ENCODE results near the gene ZFP91. TPM values are rescaled to one million over a fixed set of nuclear protein-coding genes. Genes with fewer than 3 reads are reported as not detected.

ZFP91 gene
- total RNA-seq, 3 donors from 2014 or later = 45.6 to 64.2 (median 54.9) TPM

- no peak for DNase-seq (ENCODE audit: low spot score in 2 of 2)
- no peak overlapping the region for H3K27ac ChIP-seq
- H3K4me3 ChIP-seq = no peak overlapping the region
- H3K27me3 ChIP-seq = no peaks in the 10 kb centered on the region
- TF ChIP-seq POLR2A (IDR thresholded peaks at IDR 0.05) (no peak), CTCF (IDR thresholded peaks at IDR 0.05) (no peak), POLR2AphosphoS5 (IDR thresholded peaks at IDR 0.05) (no peak)
- intact Hi-C loops (cut with DNase I; ENCODE audit: low total_unique reads) = no loop called here
- no peaks in the 10 kb centered on the region for H3K36me3 ChIP-seq
- H3K4me1 ChIP-seq = no peaks in the 10 kb centered on the region
- peaks cover 8 to 10% of the 10 kb centered on the region in 2 donors for H3K9me3 ChIP-seq
These were observed 63.1 kb downstream of the ZFP91 start for GRCh38 chr11:58641803-58642581.

DNA sequence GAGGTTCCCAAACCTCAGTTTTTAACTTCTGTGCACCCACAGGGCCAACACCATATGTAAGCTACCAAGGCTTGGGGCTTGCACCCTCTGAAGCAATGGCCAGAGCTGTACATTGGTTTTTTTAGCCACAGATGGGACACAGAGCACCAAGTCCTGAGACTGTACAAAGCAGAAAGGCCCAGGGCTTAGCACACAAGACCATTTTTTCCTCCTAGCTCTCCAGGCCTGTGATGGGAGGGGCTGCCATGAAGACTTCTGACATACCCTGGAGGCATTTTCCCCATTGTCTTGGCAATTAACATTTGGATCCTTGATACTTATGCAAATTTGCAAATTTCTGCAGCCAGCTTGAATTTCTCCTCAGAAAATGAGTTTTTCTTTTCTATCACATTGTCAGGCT is 67.0 kb downstream of the ZFP91 start:
- intact Hi-C loops (cut with DNase I; ENCODE audit: low total_unique reads) = no loop called here

GRCh38 chr11:58647141-58647699 is 68.4 kb downstream of the ZFP91 start:
- no peaks in the 10 kb centered on the region for H3K4me1 ChIP-seq
- H3K27me3 ChIP-seq = no peaks in the 10 kb centered on the region
- no peak overlapping the region for H3K27ac ChIP-seq
- intact Hi-C loops (cut with DNase I; ENCODE audit: low total_unique reads) = no loop called here
- TF ChIP-seq POLR2A (IDR thresholded peaks at IDR 0.05) (no peak), POLR2AphosphoS5 (IDR thresholded peaks at IDR 0.05) (no peak), CTCF (IDR thresholded peaks at IDR 0.05) (no peak)
- H3K9me3 ChIP-seq = peaks cover 8 to 19% of the 10 kb centered on the region in 2 donors
- no peak overlapping the region for H3K4me3 ChIP-seq
- no peaks in the 10 kb centered on the region for H3K36me3 ChIP-seq
- DNase-seq (ENCODE audit: low spot score in 2 of 2) = no peak

More for the DNA sequence above, 67.0 kb downstream of the ZFP91 start:
- Histone ChIP-seq H3K4me1 (no peaks in the 10 kb centered on the region), H3K36me3 (no peaks in the 10 kb centered on the region), H3K9me3 (peaks cover 8 to 19% of the 10 kb centered on the region in 2 donors), H3K27ac (no peak overlapping the region), H3K27me3 (no peaks in the 10 kb centered on the region), H3K4me3 (no peak overlapping the region)
- TF ChIP-seq CTCF (IDR thresholded peaks at IDR 0.05) (no peak), POLR2AphosphoS5 (IDR thresholded peaks at IDR 0.05) (no peak), POLR2A (IDR thresholded peaks at IDR 0.05) (no peak)
- no peak for DNase-seq (ENCODE audit: low spot score in 2 of 2)

- H3K27ac ChIP-seq = no peak overlapping the region
- intact Hi-C loops (cut with DNase I; ENCODE audit: low total_unique reads) = no loop called here
- no peak overlapping the region for H3K4me3 ChIP-seq
- no peak for DNase-seq (ENCODE audit: low spot score in 2 of 2)
- no peak for TF ChIP-seq POLR2A (IDR thresholded peaks at IDR 0.05)
- TF ChIP-seq CTCF (IDR thresholded peaks at IDR 0.05) = no peak
- TF ChIP-seq POLR2AphosphoS5 (IDR thresholded peaks at IDR 0.05) = no peak
- peaks cover 8 to 19% of the 10 kb centered on the region in 2 donors for H3K9me3 ChIP-seq
- no peaks in the 10 kb centered on the region for H3K4me1 ChIP-seq
- no peaks in the 10 kb centered on the region for H3K27me3 ChIP-seq
- H3K36me3 ChIP-seq = no peaks in the 10 kb centered on the region
These were observed 69.0 kb downstream of the ZFP91 start for GRCh38 chr11:58647866-58648265.

- no peaks in the 10 kb centered on the region for H3K27me3 ChIP-seq
- no peak overlapping the region for H3K27ac ChIP-seq
- no peak overlapping the region for H3K4me3 ChIP-seq
- peaks cover 8 to 19% of the 10 kb centered on the region in 2 donors for H3K9me3 ChIP-seq
- TF ChIP-seq POLR2A (IDR thresholded peaks at IDR 0.05) (no peak), CTCF (IDR thresholded peaks at IDR 0.05) (no peak), POLR2AphosphoS5 (IDR thresholded peaks at IDR 0.05) (no peak)
- no peak for DNase-seq (ENCODE audit: low spot score in 2 of 2)
- intact Hi-C loops (cut with DNase I; ENCODE audit: low total_unique reads) = no loop called here
- no peaks in the 10 kb centered on the region for H3K36me3 ChIP-seq
- no peaks in the 10 kb centered on the region for H3K4me1 ChIP-seq
These were observed 70.8 kb downstream of the ZFP91 start for GRCh38 chr11:58649623-58650022.

All from breast epithelium (tissue), 4 donors.